ENCODE results near the gene SLC22A14.
"Not testable (repeated sequence)": the region's sequence is repeated elsewhere in the genome, so short reads cannot be mapped to it uniquely, and the experiment has no call there.

SLC22A14 gene, protein sequence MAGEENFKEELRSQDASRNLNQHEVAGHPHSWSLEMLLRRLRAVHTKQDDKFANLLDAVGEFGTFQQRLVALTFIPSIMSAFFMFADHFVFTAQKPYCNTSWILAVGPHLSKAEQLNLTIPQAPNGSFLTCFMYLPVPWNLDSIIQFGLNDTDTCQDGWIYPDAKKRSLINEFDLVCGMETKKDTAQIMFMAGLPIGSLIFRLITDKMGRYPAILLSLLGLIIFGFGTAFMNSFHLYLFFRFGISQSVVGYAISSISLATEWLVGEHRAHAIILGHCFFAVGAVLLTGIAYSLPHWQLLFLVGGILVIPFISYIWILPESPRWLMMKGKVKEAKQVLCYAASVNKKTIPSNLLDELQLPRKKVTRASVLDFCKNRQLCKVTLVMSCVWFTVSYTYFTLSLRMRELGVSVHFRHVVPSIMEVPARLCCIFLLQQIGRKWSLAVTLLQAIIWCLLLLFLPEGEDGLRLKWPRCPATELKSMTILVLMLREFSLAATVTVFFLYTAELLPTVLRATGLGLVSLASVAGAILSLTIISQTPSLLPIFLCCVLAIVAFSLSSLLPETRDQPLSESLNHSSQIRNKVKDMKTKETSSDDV

DNA sequence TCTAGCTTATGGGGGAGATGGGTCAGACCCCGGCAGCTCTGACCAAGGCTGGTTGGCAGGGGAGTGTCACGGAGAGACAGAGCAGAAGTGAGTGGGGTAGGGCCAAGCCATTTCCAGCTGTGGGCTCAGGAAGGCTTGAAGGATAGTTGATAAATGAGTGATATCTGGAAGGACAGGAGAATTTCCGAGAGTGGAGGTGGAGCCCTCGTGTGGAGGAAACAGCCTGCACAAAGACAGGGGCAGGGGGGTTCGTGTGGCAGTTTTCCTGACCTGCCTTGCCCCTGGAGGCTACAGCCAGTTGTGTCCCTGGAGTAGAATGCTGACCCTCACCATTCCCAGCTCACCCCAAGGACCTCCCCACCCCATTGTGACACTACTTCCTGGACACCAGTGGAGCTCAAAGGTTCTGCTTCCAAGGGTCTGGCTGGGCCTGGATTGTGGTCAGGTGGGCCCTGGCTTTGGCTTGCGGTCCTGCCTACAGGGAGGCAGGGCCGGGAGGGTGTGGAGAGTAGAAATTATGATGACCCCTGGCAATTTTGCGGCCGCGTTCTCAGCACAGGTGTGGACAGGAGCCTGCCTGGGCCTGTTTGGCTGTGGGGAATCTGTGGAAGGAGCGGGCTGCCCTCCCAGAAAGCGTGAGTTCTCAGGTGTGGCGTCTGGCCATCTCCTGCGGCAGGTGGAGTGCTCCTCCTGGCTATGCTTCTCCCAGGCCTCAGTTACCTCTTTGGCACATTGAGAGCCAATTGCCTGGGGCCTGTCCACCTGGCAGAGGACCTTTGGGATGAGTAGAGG lies at the start of gene SLC22A14:
SLC22A14 (plus strand) TSS at position 400 of the 792 bp plus-strand sequence. CDS start 23,733 bp downstream, outside the sequence.
- no peak for DNase-seq

DNA sequence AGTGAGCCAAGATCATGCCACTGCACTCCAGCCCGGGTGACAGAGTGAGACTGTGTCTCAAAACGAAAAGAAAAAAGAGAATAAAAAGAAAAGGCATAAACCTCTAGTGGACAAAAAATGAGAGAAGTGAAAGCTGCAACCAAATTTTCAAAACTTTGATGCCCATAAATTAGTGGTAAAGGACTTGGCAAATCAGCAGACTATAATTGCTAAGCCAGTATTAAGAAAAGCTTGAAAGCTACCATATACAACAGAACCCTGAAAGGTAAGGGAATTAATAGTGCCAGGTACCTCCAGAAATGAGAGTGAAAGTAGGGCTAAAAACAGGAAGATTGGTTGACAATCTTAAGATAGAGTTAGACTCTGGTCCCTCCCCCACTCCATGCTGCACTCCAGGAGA lies 49.4 kb upstream of the SLC22A14 start:
- DNase-seq, result no peak

GRCh38 chr3:38235466-38235865 lies 46.6 kb upstream of the SLC22A14 start:
- no peak for DNase-seq

- no peak for DNase-seq
Measured at GRCh38 chr3:38238416-38239008, 43.6 kb upstream of the SLC22A14 start.

- DNase-seq, result not testable (repeated sequence)
Measured at GRCh38 chr3:38242812-38243211, 39.3 kb upstream of the SLC22A14 start.

DNA sequence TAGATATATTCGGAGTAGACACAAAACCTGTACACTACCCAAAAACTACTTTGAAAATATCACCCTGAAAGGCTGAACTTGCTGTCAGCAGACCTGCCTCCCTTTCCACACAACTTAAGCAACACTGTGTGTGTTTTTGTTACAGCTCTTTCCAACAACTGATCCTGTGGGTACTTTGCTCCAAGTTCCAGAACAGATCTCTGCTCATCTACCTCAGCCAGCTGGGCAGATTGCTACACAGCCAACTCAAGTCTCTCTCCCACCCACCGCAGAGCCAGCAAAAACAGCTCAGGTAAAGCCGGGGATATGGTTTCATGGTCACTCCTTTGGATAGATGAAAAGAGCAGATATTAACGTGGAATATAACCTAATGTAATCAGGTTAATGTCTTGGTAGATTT lies 36.2 kb upstream of the SLC22A14 start:
- DNase-seq, result no peak

DNA sequence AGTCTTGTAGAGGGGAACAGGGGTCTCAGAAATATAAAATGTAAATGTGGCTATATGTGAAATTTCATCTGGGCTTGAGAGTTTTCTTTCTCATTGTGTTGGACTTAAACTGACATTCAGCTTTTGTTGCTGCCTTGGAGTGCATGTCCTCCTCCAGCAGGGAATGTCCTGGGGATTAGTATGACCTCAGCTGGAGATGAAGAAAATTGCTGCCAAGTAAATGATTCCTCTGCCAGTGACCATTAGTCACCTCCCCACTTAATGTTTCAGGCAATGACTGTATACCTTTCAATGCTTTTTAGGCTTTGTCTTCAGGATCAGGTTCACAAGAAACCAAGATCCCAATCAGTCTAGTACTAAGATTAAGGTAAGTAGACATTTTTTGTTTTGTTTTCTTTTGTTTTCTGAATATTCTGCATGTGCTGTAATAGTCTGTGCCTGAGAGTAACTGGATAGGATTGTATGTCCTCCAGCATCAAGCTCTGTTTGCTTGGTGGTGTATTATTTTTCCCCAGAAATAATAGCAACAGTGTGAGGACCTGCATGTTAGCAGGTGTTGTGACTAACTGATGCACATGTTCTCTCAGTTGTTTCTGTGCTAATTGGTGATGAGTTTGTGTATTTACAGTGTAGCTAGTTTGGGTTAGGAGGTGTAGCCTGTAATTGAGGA lies 34.6 kb upstream of the SLC22A14 start:
- DNase-seq, result no peak

DNA sequence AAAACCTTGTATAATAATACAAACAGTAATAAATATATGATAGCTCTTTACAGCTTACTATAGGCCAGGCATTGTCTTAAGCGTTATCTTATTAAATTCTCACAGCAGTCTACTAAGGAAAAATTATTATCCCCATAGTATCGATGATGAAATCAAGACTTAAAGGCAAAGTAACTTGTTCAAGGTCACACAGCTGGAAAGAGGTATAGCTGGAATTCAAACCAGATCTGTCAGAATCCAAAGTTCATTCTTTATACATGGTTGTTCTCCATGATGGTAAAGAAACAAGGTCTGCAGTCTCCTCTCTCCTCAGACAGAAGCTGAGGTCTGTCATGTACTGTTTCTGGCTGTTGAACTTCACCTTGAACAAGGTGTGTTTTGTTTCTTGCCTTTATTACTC lies 31.9 kb upstream of the SLC22A14 start:
- DNase-seq, result no peak

- DNase-seq, result no peak
Measured at GRCh38 chr3:38251197-38251596, 30.9 kb upstream of the SLC22A14 start.

- no peak for DNase-seq
Measured at GRCh38 chr3:38253704-38254103, 28.4 kb upstream of the SLC22A14 start.

- no peak for DNase-seq
Measured at GRCh38 chr3:38254872-38255271, 27.2 kb upstream of the SLC22A14 start.

GRCh38 chr3:38255627-38256026 lies 26.5 kb upstream of the SLC22A14 start:
- no peak for DNase-seq

- no peak for DNase-seq
Measured at GRCh38 chr3:38257583-38257982, 24.5 kb upstream of the SLC22A14 start.

- no peak for DNase-seq
Measured at GRCh38 chr3:38260474-38260873, 21.6 kb upstream of the SLC22A14 start.

DNA sequence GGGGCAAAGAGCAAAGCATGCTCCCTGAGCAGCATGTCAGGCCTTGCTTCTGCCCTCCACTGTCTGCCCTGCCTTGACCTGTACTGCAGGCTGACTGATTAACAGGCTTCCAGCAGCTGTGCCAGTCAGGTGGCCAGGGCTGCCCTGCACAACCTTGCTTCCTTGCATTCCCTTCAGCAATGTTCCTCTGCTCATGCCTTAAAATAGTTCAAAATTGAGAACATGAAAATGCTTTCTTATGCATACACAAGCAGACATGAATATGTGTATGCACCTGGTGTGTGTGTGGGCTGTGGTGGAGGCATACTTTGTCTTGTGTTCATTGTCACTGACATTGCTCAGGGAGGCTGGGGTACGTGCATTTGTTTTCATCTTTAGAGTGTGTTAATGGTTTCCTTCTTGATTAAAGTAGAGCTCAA lies 17.7 kb upstream of the SLC22A14 start:
- no peak for DNase-seq

DNA sequence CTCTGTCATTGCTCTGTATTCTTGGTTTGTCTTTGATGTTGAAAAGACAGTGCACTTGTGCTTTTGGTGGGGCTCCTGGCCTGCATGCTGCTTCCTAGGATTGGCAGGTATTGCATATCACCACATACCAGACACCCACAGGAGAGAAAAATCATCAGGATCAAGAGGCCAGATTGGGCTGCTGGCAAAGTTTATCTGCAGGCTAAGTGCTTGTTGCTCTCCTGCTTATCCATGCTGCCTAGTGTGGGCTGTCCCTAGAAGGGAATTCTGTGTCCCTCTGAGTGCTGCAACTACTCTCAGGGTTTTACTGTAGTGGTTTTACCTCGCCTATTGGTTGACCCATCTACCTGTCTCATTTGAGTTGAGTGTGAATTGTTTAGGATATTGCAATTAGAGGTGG lies 17.3 kb upstream of the SLC22A14 start:
- DNase-seq, result no peak

GRCh38 chr3:38265604-38266307 lies 16.3 kb upstream of the SLC22A14 start, which contains the start of gene SLC22A13:
Gene SLC22A13, plus strand, starts transcription at chr3:38265812. Its CDS starts 49 bp downstream, at chr3:38265861.
- DNase-seq, result no peak

- DNase-seq, result no peak
Measured at GRCh38 chr3:38266810-38267209, 15.3 kb upstream of the SLC22A14 start.

DNA sequence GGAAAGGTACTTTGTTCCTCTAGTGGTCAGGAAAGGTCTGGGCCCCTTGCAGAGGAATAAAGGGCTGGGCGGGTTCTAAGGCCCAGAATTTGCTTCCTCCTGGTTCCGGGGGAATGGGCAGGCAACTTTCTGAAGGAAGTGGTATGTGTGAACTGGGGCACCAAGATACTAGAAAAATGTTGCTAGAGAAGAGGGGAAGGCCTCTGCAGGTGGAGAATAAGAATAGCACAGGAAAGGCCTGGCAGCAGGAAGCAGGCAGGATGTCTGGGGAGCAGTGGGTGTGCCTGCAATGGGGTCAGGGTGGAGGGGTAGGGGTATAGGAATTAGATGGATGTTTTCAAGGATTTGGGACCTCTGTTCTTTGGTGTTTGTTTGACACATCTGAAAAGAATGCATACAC lies 14.4 kb upstream of the SLC22A14 start:
- DNase-seq, result no peak

DNA sequence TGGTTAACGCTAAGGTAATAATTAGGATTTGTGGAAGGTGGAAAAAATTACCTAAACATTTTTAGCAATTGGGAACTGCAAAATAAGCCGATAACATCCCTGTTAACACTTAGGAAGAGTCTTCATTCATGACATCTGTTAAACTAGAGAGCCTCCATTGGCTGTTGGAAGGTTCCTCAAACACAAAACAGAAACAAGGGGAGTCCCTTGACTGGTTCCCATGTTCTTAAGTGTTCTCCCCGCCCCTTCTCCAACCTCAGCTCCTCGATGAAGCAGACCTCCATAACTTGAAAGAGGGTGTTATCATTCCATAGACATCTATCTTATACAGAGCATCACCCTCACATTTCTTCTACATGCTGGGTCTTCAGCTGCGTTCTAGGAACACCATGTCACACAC lies 14.0 kb upstream of the SLC22A14 start:
- no peak for DNase-seq

- DNase-seq, result no peak
Measured at GRCh38 chr3:38268522-38268921, 13.6 kb upstream of the SLC22A14 start.

GRCh38 chr3:38270606-38271005 lies 11.5 kb upstream of the SLC22A14 start:
- DNase-seq, result no peak
